Tibial artery (tissue), 4 donors: ENCODE data around the gene SMIM41.

Experiments
- DNase-seq, 2 donors: peaks; one replicate each; pipeline ENCODE4 v3.0.0-alpha.2; 2019
- H3K27ac ChIP-seq, 2 donors: fragments of 200-600 bp; sonication (generic) in 1 of 2; 1 replicate in 1 of 2; 2 replicates in 1 of 2; pipeline ENCODE4 v1.5.1; 2018 to 2019; ENCODE audit warnings: mild to moderate bottlenecking in 1 of 2
- H3K27me3 ChIP-seq, 2 donors: fragments of 200-600 bp; sonication (generic) in 1 of 2; one replicate each; pipeline versions ENCODE4 v1.5.1 to v1.6.0; 2016 to 2019
- H3K36me3 ChIP-seq, 3 donors: fragments of 200-600 bp; sonication (generic) in 2 of 3; one replicate each; pipeline ENCODE4 v1.5.1; 2016 to 2019; ENCODE audit warnings: mild to moderate bottlenecking in 2 of 3
- H3K4me1 ChIP-seq, 4 donors: fragments of 200-600 bp; sonication (generic) in 2 of 4; 1 replicate in 3 of 4; 2 replicates in 1 of 4; pipeline ENCODE4 v1.5.1; 2016 to 2019
- H3K4me3 ChIP-seq, 2 donors: fragments of 200-600 bp; sonication (generic) in 1 of 2; 1 replicate in 1 of 2; 2 replicates in 1 of 2; pipeline ENCODE4 v1.5.1; 2018 to 2019; ENCODE audit warnings: mild to moderate bottlenecking in 2 of 2
- H3K9me3 ChIP-seq, 3 donors: fragments of 200-600 bp; sonication (generic) in 1 of 3; one replicate each; pipeline ENCODE4 v1.5.1; 2016 to 2019
- intact Hi-C: fragments of 100-400 bp; cut with DNase I; formaldehyde crosslinking; loops from one replicate; pipeline ENCODE4 v1.15.0; 2023; ENCODE audit warnings: low total_unique reads
- TF ChIP-seq, protein P1 (sequence below), 2 experiments: fragments of 200-600 bp in 1 of 2; fragments of 450-650 bp in 1 of 2; IDR thresholded peaks; one replicate each; pipeline ENCODE4 v1.5.1; 2017 to 2019; ENCODE audit warnings: antibody characterized with exemption in 2 of 2, mild to moderate bottlenecking in 1 of 2, moderate library complexity in 1 of 2

Gene SMIM41

DNA sequence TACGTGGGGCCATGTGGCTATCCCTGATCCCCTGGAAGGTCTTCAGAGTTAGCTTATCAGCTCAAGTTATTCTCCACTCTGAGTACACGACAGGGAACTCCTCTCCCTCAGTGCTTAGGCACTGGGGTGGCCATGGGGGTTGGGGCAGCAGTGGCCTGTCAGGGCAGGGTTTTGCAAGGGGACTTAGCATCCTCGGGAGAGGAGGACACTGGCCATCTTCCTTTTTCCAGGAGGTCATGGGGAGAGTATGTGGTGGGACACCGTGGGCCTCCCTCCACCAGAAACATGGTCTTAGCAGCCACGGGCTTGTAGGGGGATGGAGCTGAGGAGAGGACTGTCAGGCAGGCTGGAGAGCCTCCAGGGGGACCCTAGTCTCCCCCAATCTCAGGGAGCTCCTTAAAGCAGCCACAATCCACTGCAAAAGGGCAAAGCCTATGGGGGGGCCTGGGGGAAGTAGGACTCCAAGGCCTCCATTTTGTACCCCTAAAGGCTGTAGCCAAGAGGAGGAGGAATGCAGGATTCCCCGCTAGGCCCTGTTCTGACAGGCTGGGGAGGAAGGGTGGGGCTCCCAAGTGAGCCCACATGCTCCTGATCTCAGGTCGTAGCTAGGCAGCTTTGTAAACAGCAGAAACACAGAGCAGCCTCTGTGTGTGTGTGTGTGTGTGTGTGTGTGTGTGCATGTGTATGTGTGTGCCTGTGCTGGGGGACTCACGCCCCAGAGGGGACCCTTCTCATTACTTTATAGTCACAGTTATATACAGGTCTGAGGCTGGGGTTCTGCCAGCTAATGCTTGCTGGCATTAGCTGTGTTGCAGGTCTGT lies 75.8 kb downstream of the SMIM41 start:
- Histone ChIP-seq H3K27me3 (peaks cover 0 to 3% of the 10 kb centered on the region in 2 donors), H3K4me1 (peaks cover 0 to 14% (median 10%) of the 10 kb centered on the region in 4 donors), H3K36me3 (no peaks in the 10 kb centered on the region), H3K9me3 (no peaks in the 10 kb centered on the region), H3K27ac (no peak overlapping the region), H3K4me3 (no peak overlapping the region)
- no peak for DNase-seq
- TF ChIP-seq, protein P1, sequence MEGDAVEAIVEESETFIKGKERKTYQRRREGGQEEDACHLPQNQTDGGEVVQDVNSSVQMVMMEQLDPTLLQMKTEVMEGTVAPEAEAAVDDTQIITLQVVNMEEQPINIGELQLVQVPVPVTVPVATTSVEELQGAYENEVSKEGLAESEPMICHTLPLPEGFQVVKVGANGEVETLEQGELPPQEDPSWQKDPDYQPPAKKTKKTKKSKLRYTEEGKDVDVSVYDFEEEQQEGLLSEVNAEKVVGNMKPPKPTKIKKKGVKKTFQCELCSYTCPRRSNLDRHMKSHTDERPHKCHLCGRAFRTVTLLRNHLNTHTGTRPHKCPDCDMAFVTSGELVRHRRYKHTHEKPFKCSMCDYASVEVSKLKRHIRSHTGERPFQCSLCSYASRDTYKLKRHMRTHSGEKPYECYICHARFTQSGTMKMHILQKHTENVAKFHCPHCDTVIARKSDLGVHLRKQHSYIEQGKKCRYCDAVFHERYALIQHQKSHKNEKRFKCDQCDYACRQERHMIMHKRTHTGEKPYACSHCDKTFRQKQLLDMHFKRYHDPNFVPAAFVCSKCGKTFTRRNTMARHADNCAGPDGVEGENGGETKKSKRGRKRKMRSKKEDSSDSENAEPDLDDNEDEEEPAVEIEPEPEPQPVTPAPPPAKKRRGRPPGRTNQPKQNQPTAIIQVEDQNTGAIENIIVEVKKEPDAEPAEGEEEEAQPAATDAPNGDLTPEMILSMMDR (IDR thresholded peaks at IDR 0.05), result no peak
- intact Hi-C loops, result loop anchor here (5.0 kb wide), 1 partner anchor 722 kb away; no protein-coding TSS in a partner anchor

DNA sequence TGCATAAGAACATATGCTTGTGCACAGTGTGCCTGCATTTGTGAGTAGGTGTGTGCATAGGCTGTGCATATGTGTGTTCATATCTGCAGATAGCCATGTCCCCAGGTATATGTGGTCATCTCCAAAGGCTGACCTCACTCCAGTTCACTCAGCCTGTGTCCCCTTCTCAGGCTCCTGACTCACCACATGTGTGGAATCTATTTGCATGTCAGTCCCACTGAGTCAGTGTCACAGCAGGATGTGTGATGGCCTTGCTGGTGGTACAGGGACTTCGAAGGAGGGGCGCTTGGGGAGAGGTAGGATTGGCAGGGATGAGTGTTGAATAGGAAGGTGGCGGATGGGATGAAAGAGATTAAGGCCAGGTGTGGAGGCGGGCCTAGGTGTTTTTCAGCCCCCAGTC lies 76.8 kb downstream of the SMIM41 start:
- Histone ChIP-seq H3K4me1 (peaks cover 0 to 13% (median 10%) of the 10 kb centered on the region in 4 donors), H3K27me3 (peaks cover 0 to 3% of the 10 kb centered on the region in 2 donors), H3K4me3 (no peak overlapping the region), H3K36me3 (no peaks in the 10 kb centered on the region), H3K9me3 (no peaks in the 10 kb centered on the region), H3K27ac (no peak overlapping the region)
- no peak for DNase-seq
- TF ChIP-seq, protein P1 (IDR thresholded peaks at IDR 0.05), result no peak
- intact Hi-C loops, result loop anchor here (2.0 to 5.0 kb wide), 2 partner anchors 170 to 721 kb away; no protein-coding TSS in a partner anchor

DNA sequence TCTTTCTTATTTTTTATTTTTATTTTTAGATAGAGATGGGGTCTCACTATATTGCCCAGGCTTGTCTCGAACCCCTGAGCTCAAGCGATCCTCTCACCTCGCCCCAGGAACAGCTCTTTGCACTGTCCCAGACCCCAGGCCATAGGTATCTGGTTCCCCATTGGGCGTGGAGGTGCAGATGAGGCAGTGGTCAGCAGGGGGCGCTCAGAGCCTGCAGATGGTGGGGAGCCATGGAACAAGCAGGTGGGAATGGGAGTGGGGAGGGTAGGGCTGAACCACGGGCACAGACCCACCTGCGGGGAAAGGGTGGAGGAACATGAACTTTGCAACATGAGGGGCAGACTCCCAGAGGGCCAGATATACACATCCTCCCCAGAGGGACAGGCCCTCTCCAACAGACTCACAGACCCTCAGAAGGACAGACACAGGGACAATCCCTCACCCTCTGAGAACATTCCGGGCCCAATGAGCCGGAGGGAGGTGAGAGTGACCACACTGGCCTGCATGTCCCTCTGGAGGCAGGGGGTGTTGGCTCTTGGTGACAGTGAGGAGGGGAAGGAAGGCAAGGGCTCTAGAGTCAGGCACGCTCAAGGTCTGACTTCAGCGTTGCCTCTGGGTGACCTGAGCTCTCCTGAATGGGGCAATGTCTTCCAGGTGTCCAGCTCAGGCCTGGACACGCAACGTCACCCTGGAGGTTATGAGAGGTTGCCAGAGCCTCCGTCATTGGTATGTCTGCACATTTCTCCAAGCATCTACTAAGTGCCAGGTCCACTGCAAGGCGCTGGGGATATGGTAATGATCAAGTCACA lies 77.5 kb downstream of the SMIM41 start:
- intact Hi-C loops, result loop anchor here (2.0 to 5.0 kb wide), 2 partner anchors 170 to 720 kb away; no protein-coding TSS in a partner anchor
- TF ChIP-seq, protein P1 (IDR thresholded peaks at IDR 0.05), result peak; percentile 93 to 96
- H3K36me3 ChIP-seq, result no peaks in the 10 kb centered on the region
- H3K27ac ChIP-seq, result no peak overlapping the region
- H3K4me3 ChIP-seq, result no peak overlapping the region
- peaks cover 0 to 3% of the 10 kb centered on the region in 2 donors for H3K27me3 ChIP-seq
- H3K9me3 ChIP-seq, result no peaks in the 10 kb centered on the region
- peaks cover 0 to 9% (median 8%) of the 10 kb centered on the region in 4 donors for H3K4me1 ChIP-seq
- peak; percentile 79 to 84 for DNase-seq

DNA sequence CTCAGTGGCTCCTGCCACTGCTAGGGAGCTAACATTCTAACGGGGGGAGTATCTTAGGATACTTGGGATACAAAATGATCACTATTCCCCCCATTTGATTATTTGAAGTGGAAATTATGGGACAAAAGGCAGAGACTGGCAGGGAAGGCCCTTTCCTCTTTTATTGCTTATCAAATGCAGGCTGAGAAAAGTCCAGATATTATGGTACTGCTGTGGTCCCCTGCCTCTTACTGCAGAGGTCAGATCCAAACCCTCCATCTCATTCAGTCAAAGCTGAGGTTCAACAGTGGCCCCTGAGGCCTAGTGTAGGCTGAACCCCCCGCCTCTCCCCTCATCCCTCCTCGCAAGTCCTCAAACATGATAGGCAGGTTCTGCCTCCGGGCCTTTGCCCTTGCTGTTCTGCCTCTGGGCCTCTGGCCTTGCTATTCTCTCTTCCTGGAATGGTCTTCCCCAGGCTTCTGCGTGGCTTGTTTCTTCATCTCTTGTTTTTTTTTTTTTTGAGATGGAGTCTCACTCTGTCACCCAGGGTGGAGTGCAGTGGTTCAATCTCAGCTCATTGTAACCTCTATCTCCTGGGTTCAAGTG lies 78.2 kb downstream of the SMIM41 start:
- intact Hi-C loops, result loop anchor here (2.0 to 5.0 kb wide), 2 partner anchors 169 to 720 kb away; no protein-coding TSS in a partner anchor
- Histone ChIP-seq H3K36me3 (no peaks in the 10 kb centered on the region), H3K27me3 (peaks cover 0 to under 1% of the 10 kb centered on the region in 2 donors), H3K4me3 (no peak overlapping the region), H3K4me1 (peaks cover 0 to 2% (median 1%) of the 10 kb centered on the region in 4 donors), H3K9me3 (no peaks in the 10 kb centered on the region), H3K27ac (no peak overlapping the region)
- TF ChIP-seq, protein P1 (IDR thresholded peaks at IDR 0.05), result no peak
- DNase-seq, result no peak
